HepG2 (cell line): Measurements from ENCODE around the gene ABRACL. TPM values are rescaled to one million over a fixed set of nuclear protein-coding genes. Genes with fewer than 3 reads are reported as not detected.

ENCODE experiments used
- ATAC-seq: fragments of 200-7000 bp; cut with Tn5 transposase; 3 replicates; pipeline ENCODE4 v1.9.1; 2020; ENCODE audit warnings: mild to moderate bottlenecking, moderate library complexity
- BruUV-seq: library from RNA; stranded (reverse); fragments of 400-500 nt; replicated peaks from 2 replicates; lab custom pipeline; 2021; lab: Mats Ljungman, UMichigan
- CTCF ChIA-PET: fragments of 300-600 bp; formaldehyde crosslinking; extraction: SDS; loops from one replicate; lab custom pipeline; 2021; ENCODE audit warnings: low total read pairs, inconsistent platforms, low intra/inter-chr PET ratio; lab: Yijun Ruan, JAX
- POLR2A ChIA-PET: fragments of 350-600 bp; sonication (Branson Sonifier 250); formaldehyde crosslinking; loops from one replicate; lab custom pipeline; 2020; ENCODE audit warnings: antibody characterized with exemption, inconsistent platforms; lab: Yijun Ruan, JAX
- DNase-seq: peaks from one replicate; pipeline ENCODE4 v3.0.0-alpha.2; 2015; ENCODE audit warnings: low spot score
- FAIRE-seq: peaks from 3 replicates; lab custom pipeline; 2011; peaks lifted over from hg19 to GRCh38; lab: Jason Lieb, UNC
- H2AFZ ChIP-seq: one replicate; pipeline ENCODE4 v1.6.1; 2011; ENCODE audit warnings: low read length, inconsistent platforms
- H3K27ac ChIP-seq: fragments of 300-600 bp; 3 replicates; pipeline ENCODE4 v1.8.0; 2011; ENCODE audit warnings: mixed run types, mild to moderate bottlenecking, mixed read lengths, low read length, inconsistent platforms; ENCODE audit not compliant: insufficient read depth; ENCODE audit errors: extremely low read length
- H3K27me3 ChIP-seq, 2 experiments: fragments of 200-600 bp in 1 of 2; 2 replicates in 1 of 2; 3 replicates in 1 of 2; pipeline versions ENCODE4 v1.6.0 to v1.8.0; 2011; ENCODE audit warnings: low read length in 2 of 2, mild to moderate bottlenecking in 2 of 2, moderate library complexity in 2 of 2, inconsistent platforms in 1 of 2; ENCODE audit not compliant: insufficient read depth in 2 of 2, control insufficient read depth in 1 of 2
- H3K36me3 ChIP-seq, 2 experiments: fragments of 200-600 bp in 1 of 2; replicated peaks in 1 of 2; 2 replicates in 1 of 2; 3 replicates in 1 of 2; pipeline versions ENCODE4 v1.5.1 to v1.8.0; 2011; ENCODE audit warnings: low read length in 2 of 2, inconsistent platforms in 1 of 2; ENCODE audit not compliant: insufficient read depth in 2 of 2, control insufficient read depth in 1 of 2
- H3K4me1 ChIP-seq: 2 replicates; pipeline ENCODE4 v1.5.1; 2012; ENCODE audit warnings: low read length, inconsistent platforms; ENCODE audit not compliant: insufficient read depth
- H3K4me2 ChIP-seq: 2 replicates; pipeline ENCODE4 v1.6.0; 2011; ENCODE audit warnings: low read depth, low read length, inconsistent platforms
- H3K4me3 ChIP-seq, 3 experiments: fragments of 200-600 bp in 1 of 3; sonication (generic), shearing (Covaris generic) in 1 of 3; replicated peaks in 1 of 3; 2 replicates each; pipeline ENCODE4 v1.5.1; 2011 to 2016; ENCODE audit warnings: low read length in 3 of 3, inconsistent platforms in 2 of 3, low read depth in 2 of 3, mild to moderate bottlenecking in 2 of 3, control low read depth in 1 of 3, mixed read lengths in 1 of 3; ENCODE audit not compliant: insufficient read depth in 1 of 3
- H3K79me2 ChIP-seq: one replicate; pipeline ENCODE4 v1.6.1; 2011; ENCODE audit warnings: low read length, inconsistent platforms; ENCODE audit not compliant: insufficient read depth
- H3K9ac ChIP-seq: 2 replicates; pipeline ENCODE4 v1.6.0; 2011; ENCODE audit warnings: mild to moderate bottlenecking, low read depth, low read length, inconsistent platforms; ENCODE audit not compliant: insufficient read depth
- H3K9me3 ChIP-seq: 2 replicates; pipeline ENCODE4 v1.5.1; 2012; ENCODE audit warnings: mild to moderate bottlenecking, low read length
- H4K20me1 ChIP-seq: 2 replicates; pipeline ENCODE4 v1.6.0; 2011; ENCODE audit warnings: inconsistent platforms, mild to moderate bottlenecking, low read length, moderate library complexity; ENCODE audit not compliant: insufficient read depth
- BRF2 ChIP-seq: sonication (generic); formaldehyde crosslinking; IDR thresholded peaks from 2 replicates; pipeline ENCODE4 v1.8.1; 2022; ENCODE audit warnings: mild to moderate bottlenecking, missing genetic modification reagents
- DPF2 ChIP-seq: sonication (generic); formaldehyde crosslinking; IDR thresholded peaks from 2 replicates; pipeline ENCODE4 v1.4.0; 2020; ENCODE audit warnings: mild to moderate bottlenecking, low read depth, missing genetic modification reagents, borderline replicate concordance
- ELF1 ChIP-seq: sonication (generic); formaldehyde crosslinking; IDR thresholded peaks from 2 replicates; pipeline ENCODE4 v1.4.0; 2020; ENCODE audit warnings: missing genetic modification reagents
- KLF13 ChIP-seq: sonication (generic); formaldehyde crosslinking; IDR thresholded peaks from 2 replicates; pipeline ENCODE4 v1.4.0; 2020; ENCODE audit warnings: mild to moderate bottlenecking, missing genetic modification reagents
- PRMT3 ChIP-seq: sonication (generic); formaldehyde crosslinking; IDR thresholded peaks from 2 replicates; pipeline ENCODE4 v1.8.1; 2022; ENCODE audit warnings: low read depth, mild to moderate bottlenecking, moderate library complexity, missing genetic modification reagents, borderline replicate concordance
- ZNF234 ChIP-seq: sonication (generic); formaldehyde crosslinking; conservative IDR thresholded peaks from 2 replicates; pipeline ENCODE4 v1.5.1; 2020; ENCODE audit warnings: mild to moderate bottlenecking, missing genetic modification reagents
- ZNF296 ChIP-seq: sonication (generic); formaldehyde crosslinking; conservative IDR thresholded peaks from 2 replicates; pipeline ENCODE4 v1.5.0; 2020; ENCODE audit warnings: mild to moderate bottlenecking, missing genetic modification reagents
- ZNF354B ChIP-seq: sonication (generic); formaldehyde crosslinking; IDR thresholded peaks from 2 replicates; pipeline ENCODE4 v1.8.0; 2022; ENCODE audit warnings: mild to moderate bottlenecking, missing genetic modification reagents
- ZNF703 ChIP-seq: sonication (generic); formaldehyde crosslinking; IDR thresholded peaks from 2 replicates; pipeline ENCODE4 v1.5.1; 2020; ENCODE audit warnings: missing genetic modification reagents, mild to moderate bottlenecking, moderate library complexity, borderline replicate concordance
- ZNF775 ChIP-seq: sonication (generic); formaldehyde crosslinking; IDR thresholded peaks from 2 replicates; pipeline ENCODE4 v1.4.0; 2020; ENCODE audit warnings: missing genetic modification reagents, mild to moderate bottlenecking, moderate library complexity, borderline replicate concordance
- ZNF777 ChIP-seq: sonication (generic); formaldehyde crosslinking; IDR thresholded peaks from 2 replicates; pipeline ENCODE4 v1.4.0; 2020; ENCODE audit warnings: missing genetic modification reagents
- WGBS: methylation state at CpG from one replicate; pipeline ENCODE4 v1.1.6; 2017; ENCODE audit warnings: low lambda C conversion rate; 5-methylcytosine and 5-hydroxymethylcytosine counted together
- in situ Hi-C: cut with HindIII; loops from 2 replicates; pipeline ENCODE4 v1.10.0; 2017; ENCODE audit warnings: low pct_unique_long_range_greater_than_20kb; ENCODE audit not compliant: extremely low pct_ligation_motif_present
- intact Hi-C: fragments of 100-400 bp; cut with micrococcal nuclease; formaldehyde crosslinking; loops from one replicate; pipeline ENCODE4 v1.10.0; 2022; ENCODE audit not compliant: unreplicated experiment
- polyA plus RNA-seq, 8 experiments: library from polyadenylated mRNA; depleted of rRNA in 3 of 8; stranded (reverse) in 7 of 8; unstranded in 1 of 8; fragments of >200 nt; fragmentation: Illumina TruSeq in 4 of 8; extraction: Trizol in 4 of 8; gene quantifications; 2 replicates each; pipeline versions ENCODE4 v1.2.1 to v1.2.3, GENCODE V29; 2011 to 2016; ENCODE audit warnings: low read depth in 4 of 8, missing spikeins in 1 of 8, mixed read lengths in 1 of 8; ENCODE audit not compliant: insufficient read depth in 1 of 8
- total RNA-seq, 5 experiments: library from RNA; depleted of rRNA; stranded (reverse); fragments of >200 nt; fragmentation: Illumina TruSeq; extraction: Trizol; gene quantifications; 2 replicates each; pipeline ENCODE4 v1.2.3, GENCODE V29; 2016; ENCODE audit warnings: low read depth in 1 of 5

Gene ABRACL
- total and polyA plus RNA-seq, 2 of the 13 experiments (the other 11 are each of a cell fraction or from before 2014, with no cell fraction given) = 1.4 to 5.4 TPM

DNA sequence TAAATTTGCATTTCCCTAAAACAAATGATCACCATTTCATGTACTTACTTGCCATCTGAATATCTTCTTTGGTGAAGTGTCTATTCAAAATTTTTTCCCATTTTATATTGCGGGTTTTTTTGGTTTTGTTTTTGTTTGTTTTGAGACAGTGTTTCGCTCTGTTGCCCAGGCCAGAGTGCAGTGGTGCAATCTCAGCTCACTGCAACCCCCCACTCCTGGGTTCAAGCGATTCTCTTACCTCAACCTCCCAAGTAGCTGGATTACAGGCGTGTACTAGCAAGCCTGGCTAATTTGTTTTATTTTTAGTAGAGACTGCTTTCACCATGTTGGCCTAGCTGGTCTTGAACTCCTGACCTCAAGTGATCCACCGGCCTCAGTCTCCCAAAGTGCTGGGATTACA lies 31.4 kb upstream of the ABRACL start:
- 29% methylated on average over 5 of the region's 5 CpGs for WGBS
- Histone ChIP-seq H3K4me3 (no peak overlapping the region), H3K9ac (no peak overlapping the region), H4K20me1 (no peaks in the 10 kb centered on the region), H3K36me3 (no peaks in the 10 kb centered on the region), H3K4me1 (peaks cover 46% of the 10 kb centered on the region), H3K9me3 (no peaks in the 10 kb centered on the region), H3K79me2 (no peaks in the 10 kb centered on the region), H2AFZ (no peak overlapping the region), H3K27ac (no peak overlapping the region), H3K27me3 (no peaks in the 10 kb centered on the region), H3K4me2 (no peak overlapping the region)
- DNase-seq (no peak), FAIRE-seq (no peak), ATAC-seq (no peak)
- no peak for TF ChIP-seq BRF2 (CRISPR knock-in tag)
- no peak for TF ChIP-seq ZNF775 (CRISPR knock-in tag)
- no peak for TF ChIP-seq ZNF234 (CRISPR knock-in tag)
- no peak for TF ChIP-seq KLF13 (CRISPR knock-in tag)
- TF ChIP-seq ZNF354B (CRISPR knock-in tag) = no peak
- TF ChIP-seq ZNF777 (CRISPR knock-in tag) = no peak
- TF ChIP-seq ZNF296 (CRISPR knock-in tag) = no peak
- no peak for TF ChIP-seq DPF2 (CRISPR knock-in tag)
- TF ChIP-seq ZNF703 (CRISPR knock-in tag) = no peak
- no peak for TF ChIP-seq ELF1
- TF ChIP-seq PRMT3 (CRISPR knock-in tag) = no peak
- no TSS peak for BruUV-seq
- ChIA-PET POLR2A (no interaction called here), CTCF (no interaction called here)
- in situ Hi-C loops (no loop called here), intact Hi-C loops (no loop called here)
